Adrenal gland (tissue), 5 donors: ENCODE measurements around the gene RALGPS1.

ENCODE experiments used
- CTCF ChIP-seq, 6 experiments: fragments of 450-650 bp in 4 of 6; fragments of 200-600 bp in 2 of 6; sonication (generic) in 1 of 6; IDR thresholded peaks; 1 replicate in 5 of 6; 2 replicates in 1 of 6; pipeline versions ENCODE4 v1.5.1 to v1.8.0; 2016 to 2021; ENCODE audit warnings: antibody characterized with exemption in 6 of 6, mild to moderate bottlenecking in 2 of 6, moderate library complexity in 1 of 6
- POLR2A ChIP-seq, 2 donors: fragments of 450-650 bp; IDR thresholded peaks; one replicate each; pipeline ENCODE4 v1.6.1; 2017; ENCODE audit warnings: antibody characterized with exemption in 2 of 2, mild to moderate bottlenecking in 2 of 2, moderate library complexity in 1 of 2
- donor health status: DM: no; HTN: no; CAD: no.

DNA sequence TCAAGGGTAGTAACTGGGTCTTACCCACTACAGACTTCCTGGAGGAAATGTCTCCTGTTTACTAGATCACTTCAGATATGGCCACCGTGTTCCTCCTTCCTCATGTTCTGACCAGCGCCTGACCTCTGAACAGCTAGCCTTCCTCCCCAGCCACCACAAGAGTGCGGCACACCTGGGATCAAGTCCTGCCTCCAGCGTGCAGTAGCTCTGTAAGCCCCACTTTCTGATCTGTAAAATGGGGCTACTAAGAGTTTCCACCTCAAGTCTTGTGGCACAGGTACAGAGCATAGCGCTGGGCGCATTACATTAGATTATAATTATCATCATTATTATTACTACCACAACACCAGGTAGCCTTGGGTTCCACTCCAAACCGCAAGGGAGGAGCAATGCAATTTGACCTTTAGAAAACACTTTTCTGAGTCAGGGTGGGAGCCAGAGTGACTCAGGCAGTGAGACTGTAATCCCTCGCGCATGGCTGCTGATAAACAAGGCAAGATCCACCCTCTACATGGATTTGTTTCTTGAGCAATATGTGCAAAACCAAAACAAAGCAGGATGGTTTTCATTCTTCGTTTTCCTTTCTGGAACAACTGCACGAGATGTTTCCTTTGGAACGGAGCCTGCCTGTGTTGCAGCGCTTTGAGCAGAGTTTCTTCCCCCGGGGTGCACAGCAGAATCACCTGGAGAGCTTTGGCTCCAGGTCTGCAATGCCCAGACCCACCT, 272.8 kb downstream of the RALGPS1 start:
- no peak for TF ChIP-seq CTCF (IDR thresholded peaks at IDR 0.05)
- peak in 1 of 2 donors; percentile 27 for TF ChIP-seq POLR2A (IDR thresholded peaks at IDR 0.05)
